Lower leg skin (tissue), 4 donors: Measurements from ENCODE around the gene SLC35A4. TPM values are rescaled to one million over a fixed set of nuclear protein-coding genes. Genes with fewer than 3 reads are reported as not detected.

Experiments used
- DNase-seq, 2 donors: peaks; one replicate each; pipeline ENCODE4 v3.0.0-alpha.2; 2019; ENCODE audit warnings: low spot score in 2 of 2
- H3K4me3 ChIP-seq: fragments of 200-600 bp; sonication (generic); 2 replicates; pipeline ENCODE4 v1.5.1; 2017; ENCODE audit warnings: mild to moderate bottlenecking, low read depth; ENCODE audit not compliant: poor library complexity, severe bottlenecking
- POLR2A ChIP-seq, 2 donors: fragments of 450-650 bp; IDR thresholded peaks; one replicate each; pipeline ENCODE4 v1.6.1; 2016 to 2017; ENCODE audit warnings: antibody characterized with exemption in 2 of 2, mild to moderate bottlenecking in 1 of 2, moderate library complexity in 1 of 2
- WGBS, 2 donors: methylation state at CpG; one replicate each; pipeline ENCODE4 v1.1.5; 2018; 5-methylcytosine and 5-hydroxymethylcytosine counted together
- intact Hi-C: fragments of 100-400 bp; cut with DNase I; formaldehyde crosslinking; loops from one replicate; pipeline ENCODE4 v1.15.0; 2023; ENCODE audit warnings: low total_unique reads
- total RNA-seq, 4 donors: library from RNA; depleted of rRNA; stranded (reverse); fragments of >200 nt; gene quantifications; one replicate each; pipeline ENCODE4 v1.1.0, GENCODE V29; 2016
- TF ChIP-seq, protein P1 (sequence below), 3 donors: fragments of 450-650 bp; IDR thresholded peaks; one replicate each; pipeline ENCODE4 v1.5.1; 2016; ENCODE audit warnings: antibody characterized with exemption in 3 of 3, mild to moderate bottlenecking in 3 of 3, moderate library complexity in 2 of 3

Gene SLC35A4, protein sequence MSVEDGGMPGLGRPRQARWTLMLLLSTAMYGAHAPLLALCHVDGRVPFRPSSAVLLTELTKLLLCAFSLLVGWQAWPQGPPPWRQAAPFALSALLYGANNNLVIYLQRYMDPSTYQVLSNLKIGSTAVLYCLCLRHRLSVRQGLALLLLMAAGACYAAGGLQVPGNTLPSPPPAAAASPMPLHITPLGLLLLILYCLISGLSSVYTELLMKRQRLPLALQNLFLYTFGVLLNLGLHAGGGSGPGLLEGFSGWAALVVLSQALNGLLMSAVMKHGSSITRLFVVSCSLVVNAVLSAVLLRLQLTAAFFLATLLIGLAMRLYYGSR
- 10 to 100 TPM; 59.7 to 86.4 (median 68.2) TPM for total RNA-seq

GRCh38 chr5:140564196-140565023 lies at the start of gene SLC35A4, which contains the start of gene APBB3:
SLC35A4 (plus strand) TSS chr5:140564828; CDS start chr5:140567170, 2,342 bp downstream.
APBB3 (minus strand) TSS chr5:140564598; CDS start chr5:140564245, 353 bp downstream.
- intact Hi-C loops, result loop anchor here (10.0 kb wide), 1 partner anchor 70 kb away; the partner anchor contains the start of genes CD14 and TMCO6
- 0% methylated on average over 34 to 63 of the region's 74 CpGs for WGBS, 2 donors
- TF ChIP-seq POLR2A (IDR thresholded peaks at IDR 0.05), result peak in 1 of 2 donors; percentile 47
- TF ChIP-seq, protein P1, sequence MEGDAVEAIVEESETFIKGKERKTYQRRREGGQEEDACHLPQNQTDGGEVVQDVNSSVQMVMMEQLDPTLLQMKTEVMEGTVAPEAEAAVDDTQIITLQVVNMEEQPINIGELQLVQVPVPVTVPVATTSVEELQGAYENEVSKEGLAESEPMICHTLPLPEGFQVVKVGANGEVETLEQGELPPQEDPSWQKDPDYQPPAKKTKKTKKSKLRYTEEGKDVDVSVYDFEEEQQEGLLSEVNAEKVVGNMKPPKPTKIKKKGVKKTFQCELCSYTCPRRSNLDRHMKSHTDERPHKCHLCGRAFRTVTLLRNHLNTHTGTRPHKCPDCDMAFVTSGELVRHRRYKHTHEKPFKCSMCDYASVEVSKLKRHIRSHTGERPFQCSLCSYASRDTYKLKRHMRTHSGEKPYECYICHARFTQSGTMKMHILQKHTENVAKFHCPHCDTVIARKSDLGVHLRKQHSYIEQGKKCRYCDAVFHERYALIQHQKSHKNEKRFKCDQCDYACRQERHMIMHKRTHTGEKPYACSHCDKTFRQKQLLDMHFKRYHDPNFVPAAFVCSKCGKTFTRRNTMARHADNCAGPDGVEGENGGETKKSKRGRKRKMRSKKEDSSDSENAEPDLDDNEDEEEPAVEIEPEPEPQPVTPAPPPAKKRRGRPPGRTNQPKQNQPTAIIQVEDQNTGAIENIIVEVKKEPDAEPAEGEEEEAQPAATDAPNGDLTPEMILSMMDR (IDR thresholded peaks at IDR 0.05), result no peak
- peak within 1 kb of the TSS; percentile 30 for H3K4me3 ChIP-seq
- DNase-seq, result peak; percentile 98 to 99

- no peak for DNase-seq
- 90 to 93% methylated on average over 2 of the region's 2 CpGs for WGBS, 2 donors
- intact Hi-C loops, result no loop called here
- no peak overlapping the region for H3K4me3 ChIP-seq
- TF ChIP-seq, protein P1 (IDR thresholded peaks at IDR 0.05), result no peak
- TF ChIP-seq POLR2A (IDR thresholded peaks at IDR 0.05), result no peak
Observed at GRCh38 chr5:140524003-140524402, 40.6 kb upstream of the SLC35A4 start.

DNA sequence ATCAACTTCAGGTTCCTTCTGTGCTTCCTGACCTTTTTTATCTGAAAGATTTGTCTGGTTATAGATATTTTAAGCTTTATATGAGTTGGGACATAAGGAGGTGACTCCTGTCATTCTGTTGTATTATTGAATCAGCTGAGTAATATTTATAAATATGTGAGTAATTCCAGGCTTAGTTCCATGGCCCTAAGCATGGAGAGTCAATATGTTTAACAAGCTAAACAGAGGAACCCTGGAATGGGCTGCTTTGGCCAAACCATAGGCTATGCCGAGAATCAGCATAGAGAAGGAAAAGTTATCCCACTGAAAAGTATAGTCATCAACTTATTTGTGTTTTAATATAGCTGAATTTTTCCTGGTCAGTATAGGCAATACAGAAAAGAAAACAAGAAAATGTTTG lies 24.4 kb upstream of the SLC35A4 start:
- no peak for DNase-seq
- intact Hi-C loops, result loop anchor here (10.0 kb wide), 1 partner anchor 155 kb away; no protein-coding TSS in a partner anchor
- H3K4me3 ChIP-seq, result no peak overlapping the region
- no peak for TF ChIP-seq POLR2A (IDR thresholded peaks at IDR 0.05)
- TF ChIP-seq, protein P1 (IDR thresholded peaks at IDR 0.05), result no peak
- 88 to 97% methylated on average over 1 of the region's 1 CpG for WGBS, 2 donors

DNA sequence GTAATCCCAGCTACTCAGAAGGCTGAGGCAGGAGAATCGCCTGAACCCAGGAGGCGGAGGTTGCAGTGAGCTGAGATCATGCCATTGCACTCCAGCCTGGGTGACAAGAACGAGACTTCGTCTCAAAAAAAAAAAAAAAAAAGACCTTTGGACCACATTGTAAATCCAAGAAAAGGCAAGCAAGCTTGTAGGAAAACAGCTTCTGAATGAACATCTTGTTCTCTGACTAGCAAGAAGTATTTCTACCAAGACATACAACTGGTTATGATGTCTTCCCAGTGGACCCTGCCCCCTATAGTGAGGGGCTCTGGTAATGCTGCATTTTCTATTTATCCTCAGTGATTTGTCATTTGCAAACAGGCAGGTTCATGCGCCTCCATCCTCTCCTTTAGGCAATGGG lies 21.7 kb upstream of the SLC35A4 start:
- TF ChIP-seq POLR2A (IDR thresholded peaks at IDR 0.05), result no peak
- TF ChIP-seq, protein P1 (IDR thresholded peaks at IDR 0.05), result no peak
- DNase-seq, result no peak
- 82 to 90% methylated on average over 5 of the region's 5 CpGs for WGBS, 2 donors
- intact Hi-C loops, result loop anchor here (10.0 kb wide), 1 partner anchor 158 kb away; no protein-coding TSS in a partner anchor
- H3K4me3 ChIP-seq, result no peak overlapping the region

GRCh38 chr5:140544986-140545385 lies 19.6 kb upstream of the SLC35A4 start:
- intact Hi-C loops, result loop anchor here (10.0 kb wide), 1 partner anchor 160 kb away; no protein-coding TSS in a partner anchor
- WGBS, 2 donors, result 94 to 96% methylated on average over 7 of the region's 7 CpGs
- TF ChIP-seq, protein P1 (IDR thresholded peaks at IDR 0.05), result no peak
- no peak for TF ChIP-seq POLR2A (IDR thresholded peaks at IDR 0.05)
- DNase-seq, result no peak
- H3K4me3 ChIP-seq, result no peak overlapping the region
